Glutamatergic neuron (in vitro differentiated cells): ENCODE results near the gene VPS25. TPM values are rescaled to one million over a fixed set of nuclear protein-coding genes. Genes with fewer than 3 reads are reported as not detected.

Experiments
- DNase-seq: peaks from one replicate; pipeline ENCODE4 v3.0.0; 2022
- H3K27ac Mint-ChIP-seq: one replicate; pipeline ENCODE4 v1.8.0; 2020; ENCODE audit warnings: mild to moderate bottlenecking, mixed read lengths, inconsistent platforms; ENCODE audit not compliant: unreplicated experiment
- H3K27me3 Mint-ChIP-seq: one replicate; pipeline ENCODE4 v1.8.0; 2020; ENCODE audit warnings: mild to moderate bottlenecking, moderate library complexity, mixed read lengths, inconsistent platforms; ENCODE audit not compliant: unreplicated experiment
- H3K36me3 Mint-ChIP-seq: one replicate; pipeline ENCODE4 v1.8.0; 2020; ENCODE audit warnings: mild to moderate bottlenecking, mixed read lengths, inconsistent platforms; ENCODE audit not compliant: unreplicated experiment
- H3K4me1 Mint-ChIP-seq: one replicate; pipeline ENCODE4 v1.8.0; 2020; ENCODE audit warnings: mild to moderate bottlenecking, low read depth, mixed read lengths, inconsistent platforms; ENCODE audit not compliant: unreplicated experiment
- H3K4me3 Mint-ChIP-seq: one replicate; pipeline ENCODE4 v1.8.0; 2020; ENCODE audit warnings: mild to moderate bottlenecking, mixed read lengths, inconsistent platforms; ENCODE audit not compliant: unreplicated experiment
- H3K9me3 Mint-ChIP-seq: one replicate; pipeline ENCODE4 v1.8.0; 2020; ENCODE audit warnings: mild to moderate bottlenecking, moderate library complexity, mixed read lengths, inconsistent platforms; ENCODE audit not compliant: unreplicated experiment
- microRNA-seq: library from miRNA; unstranded; fragments of <30 nt; microRNA quantifications from one replicate; pipeline ENCODE4, GENCODE V29; 2020; ENCODE audit not compliant: unreplicated experiment
- total RNA-seq: library from RNA; stranded (reverse); fragmentation: NEBNext Ultra II Directional; extraction: Animal tissue kit (Norgen Biotek cat#: 25700); gene quantifications from one replicate; pipeline ENCODE4 v1.2.1, GENCODE V29; 2021; ENCODE audit not compliant: unreplicated experiment
- TF ChIP-seq, protein P1 (sequence below): fragments of 200-600 bp; sonication (generic); IDR thresholded peaks from one replicate; pipeline ENCODE4 v1.5.0; 2021; ENCODE audit not compliant: partially characterized antibody, unreplicated experiment

VPS25 gene
- total RNA-seq, 1 donor from 2014 or later, result 84.3 TPM

GRCh38 chr17:42819939-42820535, 46.8 kb downstream of the VPS25 start:
- no peaks in the 10 kb centered on the region for H3K36me3 Mint-ChIP-seq
- peak overlapping the region; percentile 8 for H3K27ac Mint-ChIP-seq
- no peak overlapping the region for H3K4me3 Mint-ChIP-seq

DNA sequence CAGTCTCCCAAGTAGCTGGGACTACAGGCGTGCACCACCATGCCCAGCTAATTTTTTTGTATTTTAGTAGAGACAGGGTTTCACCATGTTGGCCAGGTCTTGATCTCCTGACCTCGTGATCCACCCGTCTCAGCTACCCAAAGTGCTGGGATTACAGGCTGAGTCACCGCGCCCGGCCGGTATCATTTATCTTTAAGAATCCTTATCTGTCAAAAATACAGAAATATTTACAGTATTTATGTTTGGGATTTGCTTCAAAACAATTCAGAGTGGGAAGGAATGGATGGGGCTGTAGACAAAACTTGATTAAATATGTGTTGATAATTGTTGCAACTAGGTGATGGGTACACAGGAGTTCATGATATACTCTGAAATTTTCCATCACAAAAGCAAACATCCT, 47.9 kb downstream of the VPS25 start:
- H3K36me3 Mint-ChIP-seq, result no peaks in the 10 kb centered on the region
- H3K4me1 Mint-ChIP-seq, result peaks cover 5% of the 10 kb centered on the region
- H3K4me3 Mint-ChIP-seq, result no peak overlapping the region
- DNase-seq, result no peak
- no peaks in the 10 kb centered on the region for H3K9me3 Mint-ChIP-seq
- no peak overlapping the region for H3K27ac Mint-ChIP-seq
- TF ChIP-seq, protein P1, sequence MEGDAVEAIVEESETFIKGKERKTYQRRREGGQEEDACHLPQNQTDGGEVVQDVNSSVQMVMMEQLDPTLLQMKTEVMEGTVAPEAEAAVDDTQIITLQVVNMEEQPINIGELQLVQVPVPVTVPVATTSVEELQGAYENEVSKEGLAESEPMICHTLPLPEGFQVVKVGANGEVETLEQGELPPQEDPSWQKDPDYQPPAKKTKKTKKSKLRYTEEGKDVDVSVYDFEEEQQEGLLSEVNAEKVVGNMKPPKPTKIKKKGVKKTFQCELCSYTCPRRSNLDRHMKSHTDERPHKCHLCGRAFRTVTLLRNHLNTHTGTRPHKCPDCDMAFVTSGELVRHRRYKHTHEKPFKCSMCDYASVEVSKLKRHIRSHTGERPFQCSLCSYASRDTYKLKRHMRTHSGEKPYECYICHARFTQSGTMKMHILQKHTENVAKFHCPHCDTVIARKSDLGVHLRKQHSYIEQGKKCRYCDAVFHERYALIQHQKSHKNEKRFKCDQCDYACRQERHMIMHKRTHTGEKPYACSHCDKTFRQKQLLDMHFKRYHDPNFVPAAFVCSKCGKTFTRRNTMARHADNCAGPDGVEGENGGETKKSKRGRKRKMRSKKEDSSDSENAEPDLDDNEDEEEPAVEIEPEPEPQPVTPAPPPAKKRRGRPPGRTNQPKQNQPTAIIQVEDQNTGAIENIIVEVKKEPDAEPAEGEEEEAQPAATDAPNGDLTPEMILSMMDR, result no peak
- H3K27me3 Mint-ChIP-seq, result peaks cover 5% of the 10 kb centered on the region

More at GRCh38 chr17:42819939-42820535, 46.8 kb downstream of the VPS25 start:
- TF ChIP-seq, protein P1, result peak; percentile 83
- H3K4me1 Mint-ChIP-seq, result peaks cover 5% of the 10 kb centered on the region
- H3K9me3 Mint-ChIP-seq, result no peaks in the 10 kb centered on the region
- peak; percentile 83 for DNase-seq
- H3K27me3 Mint-ChIP-seq, result peaks cover 3% of the 10 kb centered on the region

DNA sequence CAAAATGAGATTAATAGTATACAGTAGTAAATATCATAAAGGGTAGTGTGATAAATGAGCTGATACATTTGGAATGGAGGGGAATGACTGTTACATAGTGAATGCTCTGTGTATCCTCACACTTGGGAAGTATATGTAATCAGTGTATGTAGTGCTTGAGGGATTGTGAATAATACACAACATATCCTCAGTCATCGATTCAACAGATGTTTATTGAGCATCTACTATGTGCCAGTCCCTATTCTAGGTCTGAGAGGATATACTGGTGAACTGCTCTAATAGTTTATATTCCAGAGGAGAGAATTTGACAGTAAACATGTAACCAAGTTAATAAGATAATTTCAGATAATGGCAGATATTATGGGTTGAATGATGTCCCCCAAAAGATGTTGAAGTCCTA, 54.2 kb downstream of the VPS25 start:
- no peak for DNase-seq
- H3K4me1 Mint-ChIP-seq, result peaks cover 5% of the 10 kb centered on the region
- H3K27ac Mint-ChIP-seq, result no peak overlapping the region
- H3K4me3 Mint-ChIP-seq, result no peak overlapping the region
- peaks cover under 1% of the 10 kb centered on the region for H3K9me3 Mint-ChIP-seq
- H3K36me3 Mint-ChIP-seq, result no peaks in the 10 kb centered on the region
- H3K27me3 Mint-ChIP-seq, result peaks cover 5% of the 10 kb centered on the region
- TF ChIP-seq, protein P1, result no peak

Small RNA genes lying within 50 kb of the gene (microRNA-seq; reads per million reads assigned to microRNA genes)
- 2.9 reads per million, percentile 21 among the genes with 10 or more reads in this experiment for gene MIR6781

Other genes with a start within 250 kb of the VPS25 start
- gene NAGLU, start 237.2 kb upstream of the VPS25 start, total RNA-seq, result 42.8 TPM
- gene HSD17B1, start 220.5 kb upstream of the VPS25 start, total RNA-seq, result 4.1 TPM
- gene COASY, start 211.3 kb upstream of the VPS25 start, total RNA-seq, result 57.4 TPM
- gene MLX, start 206.3 kb upstream of the VPS25 start, total RNA-seq, result 62.5 TPM
- 12.0 TPM for gene PSMC3IP, start 195.7 kb upstream of the VPS25 start, total RNA-seq
- 88.2 TPM for gene RETREG3, start 164.1 kb upstream of the VPS25 start, total RNA-seq
- gene TUBG1, start 163.8 kb upstream of the VPS25 start, total RNA-seq, result 74.2 TPM
- 22.1 TPM for gene TUBG2, start 114.2 kb upstream of the VPS25 start, total RNA-seq
- gene PLEKHH3, start 96.5 kb upstream of the VPS25 start, total RNA-seq, result 40.6 TPM
- gene CCR10, start 91.6 kb upstream of the VPS25 start, total RNA-seq, result 1.6 TPM
- 44.8 TPM for gene CNTNAP1, start 90.9 kb upstream of the VPS25 start, total RNA-seq
- gene EZH1, start 28.4 kb upstream of the VPS25 start, total RNA-seq, result 32.2 TPM
- 4.6 TPM for gene RAMP2, start 12.2 kb upstream of the VPS25 start, total RNA-seq
- gene WNK4, start 7.2 kb downstream of the VPS25 start, total RNA-seq, result 2.7 TPM
- gene COA3, start 25.3 kb downstream of the VPS25 start, total RNA-seq, result 56.7 TPM
- gene CNTD1, start 25.4 kb downstream of the VPS25 start, total RNA-seq, result not detected
- 72.1 TPM for gene BECN1, start 50.8 kb downstream of the VPS25 start, total RNA-seq
- 127 TPM for gene PSME3, start 59.9 kb downstream of the VPS25 start, total RNA-seq
- gene AOC2, start 71.1 kb downstream of the VPS25 start, total RNA-seq, result 6.1 TPM
- 2.0 TPM for gene AOC3, start 77.8 kb downstream of the VPS25 start, total RNA-seq
- gene G6PC1, start 127.3 kb downstream of the VPS25 start, total RNA-seq, result not detected
- 73.9 TPM for gene AARSD1, start 191.0 kb downstream of the VPS25 start, total RNA-seq
- gene PTGES3L, start 206.6 kb downstream of the VPS25 start, total RNA-seq, result 4.1 TPM
- 14.0 TPM for gene RUNDC1, start 207.1 kb downstream of the VPS25 start, total RNA-seq
- gene RPL27, start 225.0 kb downstream of the VPS25 start, total RNA-seq, result 658 TPM
- not detected for gene IFI35, start 233.3 kb downstream of the VPS25 start, total RNA-seq
- gene VAT1, start 248.9 kb downstream of the VPS25 start, total RNA-seq, result 413 TPM